ENCODE measurements around the gene SLC25A47. TPM values are rescaled to one million over a fixed set of nuclear protein-coding genes. Genes with fewer than 3 reads are reported as not detected.

The SLC25A47 gene
- total and polyA plus RNA-seq, 2 of the 4 experiments (the other 2 are of a cell fraction), result not detected

- Histone ChIP-seq H3K9ac (ENCODE audit: low read depth, low read length) (no peak overlapping the region), H2BK120ac (ENCODE audit: low read depth, low read length) (no peak overlapping the region), H3K18ac (ENCODE audit: low read depth, low read length) (no peak overlapping the region), H2BK15ac (ENCODE audit: low read depth, low read length) (no peak overlapping the region), H3K4me1 (ENCODE audit: control insufficient read depth, insufficient read depth, low read length) (peaks cover 12% of the 10 kb centered on the region), H3K4me2 (ENCODE audit: low read depth, low read length) (no peak overlapping the region), H2AK5ac (ENCODE audit: low read depth, low read length) (no peak overlapping the region), H3K9me3 (ENCODE audit: control insufficient read depth, insufficient read depth, low read length) (no peaks in the 10 kb centered on the region), H2BK20ac (ENCODE audit: low read depth, low read length) (no peak overlapping the region), H3K9me1 (ENCODE audit: insufficient read depth, low read length) (peaks cover 3% of the 10 kb centered on the region; the same call in 1 of the 2 replicates), H3K23ac (ENCODE audit: low read depth, low read length) (no peak overlapping the region), H2BK5ac (ENCODE audit: low read depth, low read length, poor library complexity, severe bottlenecking) (no peak overlapping the region), H3K27me3 (ENCODE audit: control insufficient read depth, insufficient read depth, low read length) (no peaks in the 10 kb centered on the region), H2AK9ac (replicated peaks; ENCODE audit: low read depth, low read length, poor library complexity) (no peak overlapping the region), H3K36me3 (ENCODE audit: control insufficient read depth, insufficient read depth, low read length) (peaks cover 51% of the 10 kb centered on the region), H3K4me3 (ENCODE audit: insufficient read depth, low read depth, low read length) (no peak overlapping the region), H3K56ac (ENCODE audit: extremely low read depth, insufficient read depth, low read length) (no peak overlapping the region), H4K8ac (ENCODE audit: low read depth in 2 of 2, low read length in 2 of 2) (no peak overlapping the region), H2AFZ (replicated peaks; ENCODE audit: low read length, poor library complexity) (no peak overlapping the region), H3K27ac (ENCODE audit: insufficient read depth, low read length) (no peak overlapping the region), H4K5ac (ENCODE audit: low read depth, low read length) (no peak overlapping the region), H3K79me1 (ENCODE audit: low read depth in 1 of 2, low read length in 2 of 2) (peaks cover 5 to 71% of the 10 kb centered on the region in 2 experiments), H3K14ac (replicated peaks; ENCODE audit: low read depth, low read length) (no peak overlapping the region), H4K91ac (ENCODE audit: insufficient read depth, low read depth, low read length) (no peak overlapping the region), H4K20me1 (ENCODE audit: insufficient read depth, low read length) (peaks cover 30% of the 10 kb centered on the region), H3K4ac (ENCODE audit: low read depth, low read length) (no peak overlapping the region)
- no TSS peak for BruUV-seq (replicated peaks)
- ATAC-seq (ENCODE audit: low read depth), result no peak
- intact Hi-C loops (cut with micrococcal nuclease), result no loop called here
- in situ Hi-C loops (cut with MboI; ENCODE audit: low sequenced_read_pairs), result no loop called here
- no peak for DNase-seq
- dilution Hi-C loops (cut with HindIII; ENCODE audit: low sequenced_read_pairs, unreplicated experiment), result no loop called here
- ChIA-PET CTCF (no interaction called here), POLR2A (ENCODE audit: unreplicated experiment) (no interaction called here)
- 83% methylated on average over 8 of the region's 14 CpGs; no CpG with 5 or more reads in 1 of the 2 experiments for WGBS, 2 experiments (ENCODE audit: extremely low coverage in 2 of 2, insufficient read length in 1 of 2)
- TF ChIP-seq NFE2L2 (IDR thresholded peaks at IDR 0.05; ENCODE audit: low read depth, low read length) (no peak), CTCF (conservative IDR thresholded peaks at IDR 0.05; ENCODE audit: low read depth, low read length) (no peak), RCOR1 (IDR thresholded peaks at IDR 0.05; ENCODE audit: insufficient replicate concordance, low read length) (no peak), MAZ (IDR thresholded peaks at IDR 0.05; ENCODE audit: borderline replicate concordance, low read depth, low read length) (no peak), MAFK (IDR thresholded peaks at IDR 0.05; ENCODE audit: low read depth, low read length) (no peak), CHD1 (IDR thresholded peaks at IDR 0.05; ENCODE audit: low read depth, low read length) (no peak), SMC3 (IDR thresholded peaks at IDR 0.05; ENCODE audit: low read depth, low read length) (no peak), BHLHE40 (IDR thresholded peaks at IDR 0.05; ENCODE audit: low read depth, low read length) (no peak), ELK1 (IDR thresholded peaks at IDR 0.05; ENCODE audit: borderline replicate concordance, low read depth, low read length) (no peak), RFX5 (IDR thresholded peaks at IDR 0.05; ENCODE audit: low read depth, low read length) (no peak), FOS (IDR thresholded peaks at IDR 0.05; ENCODE audit: low read depth, low read length) (no peak)
Measured at GRCh38 chr14:100293497-100294212, 29.5 kb upstream of the SLC25A47 start.
